Measurements from ENCODE around the gene EXOC3L2. TPM values are rescaled to one million over a fixed set of nuclear protein-coding genes. Genes with fewer than 3 reads are reported as not detected.

EXOC3L2 gene
- polyA plus RNA-seq, 3 donors: not detected

DNA sequence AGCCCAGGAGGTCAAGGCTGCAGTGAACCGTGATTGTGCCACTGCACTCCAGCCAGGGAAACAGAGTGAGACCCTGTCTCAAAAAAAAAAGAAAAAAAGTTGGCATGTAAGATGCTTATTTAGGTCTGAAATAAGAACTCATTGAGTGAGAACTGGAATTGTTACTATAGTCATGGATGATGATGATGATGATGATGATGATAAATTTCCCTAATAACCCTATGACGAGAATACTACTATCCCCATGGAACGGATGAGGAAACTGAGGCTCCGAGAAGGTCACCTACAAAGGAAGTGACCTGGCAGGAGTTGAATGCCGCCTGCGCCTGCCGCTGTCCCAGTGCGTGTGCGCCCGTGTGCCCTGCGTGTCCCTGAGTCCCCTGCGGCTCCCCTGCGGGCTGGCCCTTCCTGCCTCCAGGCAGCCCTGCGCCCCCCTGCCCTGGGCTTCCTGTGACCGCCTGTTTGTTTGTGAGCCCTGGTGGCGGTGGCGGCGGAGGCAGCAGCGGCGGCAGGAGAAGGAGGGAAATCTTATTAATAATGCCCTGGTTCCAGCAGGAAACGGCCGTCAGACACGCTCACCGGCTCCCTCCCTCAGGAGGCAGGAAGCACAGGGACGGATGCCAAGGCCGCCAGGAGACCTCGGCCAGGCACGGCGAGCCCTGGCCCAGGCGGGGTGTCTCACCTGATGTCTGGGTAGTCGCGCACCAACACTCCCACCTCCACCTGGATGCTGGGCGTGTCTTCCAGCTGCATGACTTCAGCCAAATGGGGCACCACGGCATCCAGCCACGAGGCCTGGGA is 29.6 kb downstream of the EXOC3L2 start:
- H4K20me1 ChIP-seq (ENCODE audit: insufficient read depth, low read length): no peaks in the 10 kb centered on the region
- H2AFZ ChIP-seq (ENCODE audit: insufficient read depth, low read depth, low read length, poor library complexity, severe bottlenecking): no peak overlapping the region
- 3% methylated on average over 28 of the region's 35 CpGs for WGBS (ENCODE audit: insufficient coverage)
- H3K79me2 ChIP-seq (ENCODE audit: insufficient read depth, low read length): no peaks in the 10 kb centered on the region
- peaks cover 0 to 2% of the 10 kb centered on the region in 2 donors for H3K36me3 Mint-ChIP-seq
- H3K9me3 Mint-ChIP-seq: peaks cover 0 to 7% (median 2%) of the 10 kb centered on the region in 7 donors
- TF ChIP-seq, protein P1, sequence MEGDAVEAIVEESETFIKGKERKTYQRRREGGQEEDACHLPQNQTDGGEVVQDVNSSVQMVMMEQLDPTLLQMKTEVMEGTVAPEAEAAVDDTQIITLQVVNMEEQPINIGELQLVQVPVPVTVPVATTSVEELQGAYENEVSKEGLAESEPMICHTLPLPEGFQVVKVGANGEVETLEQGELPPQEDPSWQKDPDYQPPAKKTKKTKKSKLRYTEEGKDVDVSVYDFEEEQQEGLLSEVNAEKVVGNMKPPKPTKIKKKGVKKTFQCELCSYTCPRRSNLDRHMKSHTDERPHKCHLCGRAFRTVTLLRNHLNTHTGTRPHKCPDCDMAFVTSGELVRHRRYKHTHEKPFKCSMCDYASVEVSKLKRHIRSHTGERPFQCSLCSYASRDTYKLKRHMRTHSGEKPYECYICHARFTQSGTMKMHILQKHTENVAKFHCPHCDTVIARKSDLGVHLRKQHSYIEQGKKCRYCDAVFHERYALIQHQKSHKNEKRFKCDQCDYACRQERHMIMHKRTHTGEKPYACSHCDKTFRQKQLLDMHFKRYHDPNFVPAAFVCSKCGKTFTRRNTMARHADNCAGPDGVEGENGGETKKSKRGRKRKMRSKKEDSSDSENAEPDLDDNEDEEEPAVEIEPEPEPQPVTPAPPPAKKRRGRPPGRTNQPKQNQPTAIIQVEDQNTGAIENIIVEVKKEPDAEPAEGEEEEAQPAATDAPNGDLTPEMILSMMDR (IDR thresholded peaks at IDR 0.05): no peak
- no peak overlapping the region for H3K27ac Mint-ChIP-seq
- no peaks in the 10 kb centered on the region for H3K36me3 ChIP-seq (replicated peaks in 1 of 2; ENCODE audit: control insufficient read depth in 1 of 2, insufficient read depth in 2 of 2, low read length in 2 of 2)
- peaks cover 17 to 51% of the 10 kb centered on the region in 2 donors for H3K27me3 ChIP-seq (ENCODE audit: control insufficient read depth in 2 of 2, insufficient read depth in 2 of 2, low read length in 2 of 2)
- H3K4me1 Mint-ChIP-seq: peaks cover 20% of the 10 kb centered on the region
- peak overlapping the region in 1 of 2 donors; percentile 77 for H3K4me3 Mint-ChIP-seq
- H3K27ac ChIP-seq (ENCODE audit: low read depth in 1 of 2, low read length in 2 of 2): no peak overlapping the region
- no peak overlapping the region for H3K9ac ChIP-seq (ENCODE audit: insufficient read depth, low read length, poor library complexity, severe bottlenecking)
- H3K4me2 ChIP-seq (replicated peaks; ENCODE audit: extremely low read depth, low read length, poor library complexity, severe bottlenecking): no peak overlapping the region
- intact Hi-C loops (cut with micrococcal nuclease): no loop called here
- no peaks in the 10 kb centered on the region for H3K9me3 ChIP-seq (replicated peaks in 1 of 2; ENCODE audit: control insufficient read depth in 1 of 2, insufficient read depth in 1 of 2, low read length in 2 of 2)
- DNase-seq: no peak
- H3K4me3 ChIP-seq (replicated peaks in 1 of 3; ENCODE audit: low read depth in 2 of 3, low read length in 3 of 3): no peak overlapping the region
- H3K4me1 ChIP-seq (ENCODE audit: control insufficient read depth in 1 of 2, insufficient read depth in 2 of 2, low read length in 2 of 2): peaks cover 4 to 15% of the 10 kb centered on the region in 2 donors
- H3K27me3 Mint-ChIP-seq (ENCODE audit: low read depth in 3 of 3): peaks cover 61 to 82% (median 72%) of the 10 kb centered on the region in 3 donors

DNA sequence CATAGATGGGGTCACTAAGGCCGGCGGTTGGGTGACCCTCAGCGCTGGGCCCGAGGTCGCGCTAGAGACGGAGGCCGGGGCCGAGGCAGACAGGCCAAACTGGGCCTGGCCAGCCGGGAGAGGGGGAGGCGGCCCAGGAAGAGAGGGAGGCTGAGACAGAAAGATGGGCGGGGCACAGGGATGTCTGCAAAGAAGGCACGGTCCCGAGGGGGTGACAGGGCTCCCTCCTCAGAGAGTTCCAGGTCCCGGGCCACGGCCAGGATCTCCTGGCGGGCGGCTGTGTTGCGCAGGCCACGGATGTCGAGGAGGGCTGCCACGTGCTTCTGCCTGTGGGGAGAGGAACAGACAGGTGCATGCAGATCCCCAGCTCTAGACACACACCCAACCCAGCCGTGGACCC is 32.2 kb downstream of the EXOC3L2 start:
- Histone ChIP-seq H3K9me3 (replicated peaks in 1 of 2; ENCODE audit: control insufficient read depth in 1 of 2, insufficient read depth in 1 of 2, low read length in 2 of 2) (no peaks in the 10 kb centered on the region), H3K4me2 (replicated peaks; ENCODE audit: extremely low read depth, low read length, poor library complexity, severe bottlenecking) (no peak overlapping the region), H3K79me2 (ENCODE audit: insufficient read depth, low read length) (no peaks in the 10 kb centered on the region), H4K20me1 (ENCODE audit: insufficient read depth, low read length) (no peaks in the 10 kb centered on the region), H3K9ac (ENCODE audit: insufficient read depth, low read length, poor library complexity, severe bottlenecking) (no peak overlapping the region), H2AFZ (ENCODE audit: insufficient read depth, low read depth, low read length, poor library complexity, severe bottlenecking) (no peak overlapping the region), H3K4me1 (ENCODE audit: control insufficient read depth in 1 of 2, insufficient read depth in 2 of 2, low read length in 2 of 2) (peaks cover 0 to 10% of the 10 kb centered on the region in 2 donors), H3K27ac (ENCODE audit: low read depth in 1 of 2, low read length in 2 of 2) (no peak overlapping the region), H3K27me3 (ENCODE audit: control insufficient read depth in 2 of 2, insufficient read depth in 2 of 2, low read length in 2 of 2) (peaks cover 17 to 53% of the 10 kb centered on the region in 2 donors), H3K4me3 (replicated peaks in 1 of 3; ENCODE audit: low read depth in 2 of 3, low read length in 3 of 3) (no peak overlapping the region), H3K36me3 (replicated peaks in 1 of 2; ENCODE audit: control insufficient read depth in 1 of 2, insufficient read depth in 2 of 2, low read length in 2 of 2) (no peaks in the 10 kb centered on the region)
- Mint-ChIP-seq H3K36me3 (peaks cover 0 to 2% of the 10 kb centered on the region in 2 donors), H3K4me3 (no peak overlapping the region), H3K27me3 (ENCODE audit: low read depth in 3 of 3) (peaks cover 61 to 73% (median 61%) of the 10 kb centered on the region in 3 donors), H3K9me3 (peaks cover 0 to 7% (median 2%) of the 10 kb centered on the region in 7 donors), H3K4me1 (peaks cover 20% of the 10 kb centered on the region), H3K27ac (no peak overlapping the region)
- DNase-seq: no peak
- TF ChIP-seq, protein P1 (IDR thresholded peaks at IDR 0.05): no peak
- intact Hi-C loops (cut with micrococcal nuclease): no loop called here
- 91% methylated on average over 19 of the region's 23 CpGs for WGBS (ENCODE audit: insufficient coverage)

Measured in CD14-positive monocyte (primary cell).